ENCODE data around the gene UTS2R. TPM values are rescaled to one million over a fixed set of nuclear protein-coding genes. Genes with fewer than 3 reads are reported as not detected.

The UTS2R gene
- total RNA-seq, 1 experiment from 2014 or later: 0.46 TPM

GRCh38 chr17:82348434-82348833 is 23.1 kb upstream of the UTS2R start:
- Mint-ChIP-seq H3K36me3 (no peaks in the 10 kb centered on the region), H3K4me1 (no peaks in the 10 kb centered on the region), H3K27ac (no peak overlapping the region), H3K27me3 (ENCODE audit: low read depth) (no peaks in the 10 kb centered on the region), H3K4me3 (no peak overlapping the region), H3K9me3 (no peaks in the 10 kb centered on the region)
- ChIA-PET POLR2A (no interaction called here), CTCF (no interaction called here)
- no peak for ATAC-seq
- TF ChIP-seq NR3C1 (CRISPR knock-in tag; conservative IDR thresholded peaks at IDR 0.05; ENCODE audit: low read depth) (no peak), MYBL2 (CRISPR knock-in tag; IDR thresholded peaks at IDR 0.05) (no peak), ESRRA (CRISPR knock-in tag; IDR thresholded peaks at IDR 0.05; ENCODE audit: borderline replicate concordance) (no peak), ZNF232 (CRISPR knock-in tag; IDR thresholded peaks at IDR 0.05) (no peak), USF1 (CRISPR knock-in tag; IDR thresholded peaks at IDR 0.05) (no peak), TCF7 (CRISPR knock-in tag; IDR thresholded peaks at IDR 0.05; ENCODE audit: low read depth) (no peak), NR1H2 (CRISPR knock-in tag; IDR thresholded peaks at IDR 0.05) (no peak)
- TF ChIP-seq, protein P1, sequence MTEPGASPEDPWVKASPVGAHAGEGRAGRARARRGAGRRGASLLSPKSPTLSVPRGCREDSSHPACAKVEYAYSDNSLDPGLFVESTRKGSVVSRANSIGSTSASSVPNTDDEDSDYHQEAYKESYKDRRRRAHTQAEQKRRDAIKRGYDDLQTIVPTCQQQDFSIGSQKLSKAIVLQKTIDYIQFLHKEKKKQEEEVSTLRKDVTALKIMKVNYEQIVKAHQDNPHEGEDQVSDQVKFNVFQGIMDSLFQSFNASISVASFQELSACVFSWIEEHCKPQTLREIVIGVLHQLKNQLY (CRISPR knock-in tag; IDR thresholded peaks at IDR 0.05): no peak
- TF ChIP-seq, protein P2, sequence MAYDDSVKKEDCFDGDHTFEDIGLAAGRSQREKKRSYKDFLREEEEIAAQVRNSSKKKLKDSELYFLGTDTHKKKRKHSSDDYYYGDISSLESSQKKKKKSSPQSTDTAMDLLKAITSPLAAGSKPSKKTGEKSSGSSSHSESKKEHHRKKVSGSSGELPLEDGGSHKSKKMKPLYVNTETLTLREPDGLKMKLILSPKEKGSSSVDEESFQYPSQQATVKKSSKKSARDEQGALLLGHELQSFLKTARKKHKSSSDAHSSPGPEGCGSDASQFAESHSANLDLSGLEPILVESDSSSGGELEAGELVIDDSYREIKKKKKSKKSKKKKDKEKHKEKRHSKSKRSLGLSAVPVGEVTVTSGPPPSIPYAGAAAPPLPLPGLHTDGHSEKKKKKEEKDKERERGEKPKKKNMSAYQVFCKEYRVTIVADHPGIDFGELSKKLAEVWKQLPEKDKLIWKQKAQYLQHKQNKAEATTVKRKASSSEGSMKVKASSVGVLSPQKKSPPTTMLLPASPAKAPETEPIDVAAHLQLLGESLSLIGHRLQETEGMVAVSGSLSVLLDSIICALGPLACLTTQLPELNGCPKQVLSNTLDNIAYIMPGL (CRISPR knock-in tag; IDR thresholded peaks at IDR 0.05): no peak
- TF ChIP-seq, protein P3, sequence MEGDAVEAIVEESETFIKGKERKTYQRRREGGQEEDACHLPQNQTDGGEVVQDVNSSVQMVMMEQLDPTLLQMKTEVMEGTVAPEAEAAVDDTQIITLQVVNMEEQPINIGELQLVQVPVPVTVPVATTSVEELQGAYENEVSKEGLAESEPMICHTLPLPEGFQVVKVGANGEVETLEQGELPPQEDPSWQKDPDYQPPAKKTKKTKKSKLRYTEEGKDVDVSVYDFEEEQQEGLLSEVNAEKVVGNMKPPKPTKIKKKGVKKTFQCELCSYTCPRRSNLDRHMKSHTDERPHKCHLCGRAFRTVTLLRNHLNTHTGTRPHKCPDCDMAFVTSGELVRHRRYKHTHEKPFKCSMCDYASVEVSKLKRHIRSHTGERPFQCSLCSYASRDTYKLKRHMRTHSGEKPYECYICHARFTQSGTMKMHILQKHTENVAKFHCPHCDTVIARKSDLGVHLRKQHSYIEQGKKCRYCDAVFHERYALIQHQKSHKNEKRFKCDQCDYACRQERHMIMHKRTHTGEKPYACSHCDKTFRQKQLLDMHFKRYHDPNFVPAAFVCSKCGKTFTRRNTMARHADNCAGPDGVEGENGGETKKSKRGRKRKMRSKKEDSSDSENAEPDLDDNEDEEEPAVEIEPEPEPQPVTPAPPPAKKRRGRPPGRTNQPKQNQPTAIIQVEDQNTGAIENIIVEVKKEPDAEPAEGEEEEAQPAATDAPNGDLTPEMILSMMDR (IDR thresholded peaks at IDR 0.05): no peak
- TF ChIP-seq, protein P4, sequence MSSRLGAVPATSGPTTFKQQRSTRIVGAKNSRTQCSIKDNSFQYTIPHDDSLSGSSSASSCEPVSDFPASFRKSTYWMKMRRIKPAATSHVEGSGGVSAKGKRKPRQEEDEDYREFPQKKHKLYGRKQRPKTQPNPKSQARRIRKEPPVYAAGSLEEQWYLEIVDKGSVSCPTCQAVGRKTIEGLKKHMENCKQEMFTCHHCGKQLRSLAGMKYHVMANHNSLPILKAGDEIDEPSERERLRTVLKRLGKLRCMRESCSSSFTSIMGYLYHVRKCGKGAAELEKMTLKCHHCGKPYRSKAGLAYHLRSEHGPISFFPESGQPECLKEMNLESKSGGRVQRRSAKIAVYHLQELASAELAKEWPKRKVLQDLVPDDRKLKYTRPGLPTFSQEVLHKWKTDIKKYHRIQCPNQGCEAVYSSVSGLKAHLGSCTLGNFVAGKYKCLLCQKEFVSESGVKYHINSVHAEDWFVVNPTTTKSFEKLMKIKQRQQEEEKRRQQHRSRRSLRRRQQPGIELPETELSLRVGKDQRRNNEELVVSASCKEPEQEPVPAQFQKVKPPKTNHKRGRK (CRISPR knock-in tag; IDR thresholded peaks at IDR 0.05; ENCODE audit: borderline replicate concordance): no peak
- DNase-seq (ENCODE audit: low spot score): no peak

GRCh38 chr17:82348866-82349265 is 22.7 kb upstream of the UTS2R start:
- H3K27me3 Mint-ChIP-seq (ENCODE audit: low read depth): no peaks in the 10 kb centered on the region
- H3K9me3 Mint-ChIP-seq: no peaks in the 10 kb centered on the region
- TF ChIP-seq JUN (CRISPR knock-in tag; IDR thresholded peaks at IDR 0.05) (no peak), AFF4 (CRISPR knock-in tag; IDR thresholded peaks at IDR 0.05; ENCODE audit: borderline replicate concordance) (no peak), JAZF1 (CRISPR knock-in tag; IDR thresholded peaks at IDR 0.05) (no peak), PRRX2 (CRISPR knock-in tag; IDR thresholded peaks at IDR 0.05) (no peak), ELF4 (CRISPR knock-in tag; IDR thresholded peaks at IDR 0.05; ENCODE audit: low read depth) (no peak), NFATC4 (CRISPR knock-in tag; IDR thresholded peaks at IDR 0.05) (no peak)
- TF ChIP-seq, protein P1 (CRISPR knock-in tag; IDR thresholded peaks at IDR 0.05): no peak
- no peaks in the 10 kb centered on the region for H3K4me1 Mint-ChIP-seq
- ChIA-PET POLR2A (no interaction called here), CTCF (no interaction called here)
- H3K36me3 Mint-ChIP-seq: no peaks in the 10 kb centered on the region
- H3K27ac Mint-ChIP-seq: no peak overlapping the region
- ATAC-seq (no peak), DNase-seq (ENCODE audit: low spot score) (no peak)
- no peak overlapping the region for H3K4me3 Mint-ChIP-seq

Measured in WTC11 (cell line).